ENCODE data around the gene HYAL3. TPM values are rescaled to one million over a fixed set of nuclear protein-coding genes. Genes with fewer than 3 reads are reported as not detected.

Gene HYAL3
- total RNA-seq, 1 donor from 2014 or later: 3.6 TPM

DNA sequence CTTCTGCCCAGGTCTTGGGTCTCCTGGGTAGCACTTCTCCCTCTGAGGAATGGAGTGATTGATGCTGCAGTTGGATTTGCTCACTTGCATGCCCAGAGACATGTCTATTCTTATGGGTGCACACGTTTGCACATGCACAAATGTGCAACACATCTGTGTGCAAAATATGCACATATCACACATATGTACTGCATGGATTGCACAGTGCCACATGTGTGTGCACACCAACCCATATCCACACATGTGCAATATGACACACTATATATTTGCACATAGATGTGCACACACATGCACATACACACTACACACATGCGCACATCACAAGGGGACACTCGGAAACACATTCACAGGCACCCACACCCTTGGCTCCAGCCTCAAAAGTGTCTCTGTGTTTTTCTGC, 30.9 kb downstream of the HYAL3 start:
- Mint-ChIP-seq H3K9me3 (ENCODE audit: low read depth) (no peaks in the 10 kb centered on the region), H3K4me1 (ENCODE audit: low read depth) (peaks cover 40% of the 10 kb centered on the region), H3K4me3 (ENCODE audit: low read depth) (no peak overlapping the region), H3K27ac (no peak overlapping the region), H3K27me3 (peaks cover 8% of the 10 kb centered on the region), H3K36me3 (ENCODE audit: insufficient read depth) (no peaks in the 10 kb centered on the region)
- TF ChIP-seq, protein P1, sequence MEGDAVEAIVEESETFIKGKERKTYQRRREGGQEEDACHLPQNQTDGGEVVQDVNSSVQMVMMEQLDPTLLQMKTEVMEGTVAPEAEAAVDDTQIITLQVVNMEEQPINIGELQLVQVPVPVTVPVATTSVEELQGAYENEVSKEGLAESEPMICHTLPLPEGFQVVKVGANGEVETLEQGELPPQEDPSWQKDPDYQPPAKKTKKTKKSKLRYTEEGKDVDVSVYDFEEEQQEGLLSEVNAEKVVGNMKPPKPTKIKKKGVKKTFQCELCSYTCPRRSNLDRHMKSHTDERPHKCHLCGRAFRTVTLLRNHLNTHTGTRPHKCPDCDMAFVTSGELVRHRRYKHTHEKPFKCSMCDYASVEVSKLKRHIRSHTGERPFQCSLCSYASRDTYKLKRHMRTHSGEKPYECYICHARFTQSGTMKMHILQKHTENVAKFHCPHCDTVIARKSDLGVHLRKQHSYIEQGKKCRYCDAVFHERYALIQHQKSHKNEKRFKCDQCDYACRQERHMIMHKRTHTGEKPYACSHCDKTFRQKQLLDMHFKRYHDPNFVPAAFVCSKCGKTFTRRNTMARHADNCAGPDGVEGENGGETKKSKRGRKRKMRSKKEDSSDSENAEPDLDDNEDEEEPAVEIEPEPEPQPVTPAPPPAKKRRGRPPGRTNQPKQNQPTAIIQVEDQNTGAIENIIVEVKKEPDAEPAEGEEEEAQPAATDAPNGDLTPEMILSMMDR (IDR thresholded peaks at IDR 0.05; ENCODE audit: unreplicated experiment): no peak
- no peak for DNase-seq (ENCODE audit: low spot score, unreplicated experiment)

DNA sequence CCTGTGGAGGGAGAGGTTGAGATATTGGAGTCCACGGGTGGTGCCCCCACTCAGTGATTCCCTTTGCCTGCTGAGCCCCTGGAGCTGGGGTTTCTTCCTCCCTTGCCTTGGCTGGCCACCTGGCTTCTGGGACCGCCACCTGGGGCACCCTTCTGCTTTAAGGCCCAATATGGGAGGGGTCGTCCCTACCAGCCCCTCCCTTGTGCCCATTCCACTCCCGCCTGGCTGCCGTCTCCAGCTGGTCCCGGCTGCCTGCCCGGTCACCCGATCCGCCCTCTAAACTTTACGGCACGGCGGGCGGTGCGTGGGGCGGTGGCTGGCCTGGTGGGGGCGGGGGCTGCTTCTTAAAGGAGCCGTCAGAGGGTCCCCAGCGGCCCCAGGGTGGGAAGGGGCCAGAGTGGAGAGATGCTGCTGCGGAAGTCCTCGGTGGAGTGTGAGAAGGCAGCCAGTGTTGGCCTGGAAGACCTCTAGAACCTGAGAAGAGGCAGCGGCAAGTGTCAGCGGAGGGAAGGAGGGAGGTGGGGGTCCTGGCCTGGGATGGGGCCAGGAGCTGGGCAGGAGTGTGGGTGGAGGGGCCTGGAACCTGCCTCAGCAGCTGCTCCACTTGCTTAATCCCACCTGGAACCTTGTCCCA, 31.8 kb downstream of the HYAL3 start:
- Mint-ChIP-seq H3K27ac (peak overlapping the region; percentile 59), H3K27me3 (peaks cover 3% of the 10 kb centered on the region), H3K4me3 (ENCODE audit: low read depth) (peak overlapping the region; percentile 41), H3K4me1 (ENCODE audit: low read depth) (peaks cover 41% of the 10 kb centered on the region), H3K9me3 (ENCODE audit: low read depth) (no peaks in the 10 kb centered on the region), H3K36me3 (ENCODE audit: insufficient read depth) (no peaks in the 10 kb centered on the region)
- DNase-seq (ENCODE audit: low spot score, unreplicated experiment): no peak
- TF ChIP-seq, protein P1 (IDR thresholded peaks at IDR 0.05; ENCODE audit: unreplicated experiment): no peak

DNA sequence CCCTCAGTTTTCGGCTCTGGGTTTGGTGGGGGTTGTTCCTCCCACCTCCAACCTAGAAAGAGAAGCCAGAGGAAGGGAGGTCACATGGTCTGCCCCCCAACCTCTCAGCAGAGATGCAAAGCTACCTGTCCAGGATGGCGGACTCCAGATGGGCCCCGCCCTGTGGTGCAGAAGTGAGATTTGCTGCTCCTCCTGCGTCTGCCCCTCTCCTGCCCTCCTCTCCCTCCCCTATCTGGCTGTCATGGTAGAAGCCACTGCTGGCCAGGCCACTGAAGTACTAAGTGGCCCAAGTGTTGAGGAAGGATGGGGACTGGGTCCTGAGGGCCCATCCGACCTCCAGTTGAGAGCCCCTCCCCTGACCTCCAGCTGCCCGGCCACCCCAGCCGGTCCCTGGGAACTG, 32.4 kb downstream of the HYAL3 start:
- Mint-ChIP-seq H3K4me3 (ENCODE audit: low read depth) (no peak overlapping the region), H3K27ac (peak overlapping the region; percentile 59), H3K4me1 (ENCODE audit: low read depth) (peaks cover 41% of the 10 kb centered on the region), H3K9me3 (ENCODE audit: low read depth) (no peaks in the 10 kb centered on the region), H3K36me3 (ENCODE audit: insufficient read depth) (no peaks in the 10 kb centered on the region), H3K27me3 (peaks cover 3% of the 10 kb centered on the region)
- no peak for DNase-seq (ENCODE audit: low spot score, unreplicated experiment)
- TF ChIP-seq, protein P1 (IDR thresholded peaks at IDR 0.05; ENCODE audit: unreplicated experiment): no peak

DNA sequence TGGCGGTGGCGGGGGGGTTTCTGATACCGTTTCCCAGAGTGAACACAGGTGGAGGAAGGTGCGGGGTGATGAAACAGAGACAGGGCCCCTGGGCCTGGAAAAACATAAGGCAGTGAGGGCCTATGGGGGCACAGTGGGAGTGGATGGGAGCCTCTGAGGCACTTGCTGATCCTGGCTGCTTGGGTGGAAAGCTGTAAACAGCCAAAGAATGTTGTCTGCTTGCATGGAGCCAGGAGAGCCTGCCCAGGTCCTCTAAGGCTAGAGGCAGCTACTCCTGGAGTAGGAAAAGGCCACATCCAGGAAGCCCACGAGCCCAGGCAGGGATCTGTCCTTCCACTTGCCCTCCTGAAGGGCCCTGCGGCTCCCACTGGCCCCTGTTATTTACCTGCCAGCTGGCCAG, 33.2 kb downstream of the HYAL3 start:
- no peak overlapping the region for H3K4me3 Mint-ChIP-seq (ENCODE audit: low read depth)
- no peaks in the 10 kb centered on the region for H3K9me3 Mint-ChIP-seq (ENCODE audit: low read depth)
- no peaks in the 10 kb centered on the region for H3K36me3 Mint-ChIP-seq (ENCODE audit: insufficient read depth)
- no peak for DNase-seq (ENCODE audit: low spot score, unreplicated experiment)
- H3K27me3 Mint-ChIP-seq: peaks cover 3% of the 10 kb centered on the region
- peak overlapping the region; percentile 92 for H3K27ac Mint-ChIP-seq
- peaks cover 38% of the 10 kb centered on the region for H3K4me1 Mint-ChIP-seq (ENCODE audit: low read depth)
- TF ChIP-seq, protein P1 (IDR thresholded peaks at IDR 0.05; ENCODE audit: unreplicated experiment): no peak

DNA sequence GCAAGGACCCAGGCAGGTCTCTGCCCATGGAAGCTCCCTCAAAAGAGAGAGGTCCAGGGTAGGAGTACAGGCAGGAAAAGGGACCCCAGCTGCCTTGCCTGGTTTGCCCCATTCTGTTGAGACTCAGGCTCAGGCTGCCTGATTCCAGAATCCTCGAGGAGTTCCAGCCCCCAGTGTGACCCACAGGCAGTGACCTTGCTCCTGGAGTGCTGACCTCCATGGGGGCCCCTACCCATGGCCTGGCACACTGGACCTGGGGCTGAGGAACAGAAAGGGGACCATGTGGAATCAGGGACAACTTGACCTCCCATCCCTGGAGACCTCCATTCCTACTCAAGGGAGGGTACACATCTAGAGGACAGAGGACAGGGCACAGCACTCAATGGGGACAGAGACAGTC, 33.6 kb downstream of the HYAL3 start:
- no peaks in the 10 kb centered on the region for H3K36me3 Mint-ChIP-seq (ENCODE audit: insufficient read depth)
- peaks cover 3% of the 10 kb centered on the region for H3K27me3 Mint-ChIP-seq
- H3K9me3 Mint-ChIP-seq (ENCODE audit: low read depth): no peaks in the 10 kb centered on the region
- DNase-seq (ENCODE audit: low spot score, unreplicated experiment): no peak
- peaks cover 39% of the 10 kb centered on the region for H3K4me1 Mint-ChIP-seq (ENCODE audit: low read depth)
- no peak overlapping the region for H3K4me3 Mint-ChIP-seq (ENCODE audit: low read depth)
- H3K27ac Mint-ChIP-seq: peak overlapping the region; percentile 92
- TF ChIP-seq, protein P1 (IDR thresholded peaks at IDR 0.05; ENCODE audit: unreplicated experiment): no peak

Data from progenitor cell of endocrine pancreas (in vitro differentiated cells).